IMR-90 (cell line): Measurements from ENCODE around the gene C15orf62. TPM values are rescaled to one million over a fixed set of nuclear protein-coding genes. Genes with fewer than 3 reads are reported as not detected.

Source experiments
- ATAC-seq: fragments of 200-7000 bp; cut with Tn5 transposase; 2 replicates; pipeline ENCODE4 v1.9.1; 2020; ENCODE audit warnings: low read depth, mild to moderate bottlenecking, moderate library complexity
- BruUV-seq: library from RNA; stranded (reverse); fragments of 400-500 nt; replicated peaks from 2 replicates; lab custom pipeline; 2021; lab: Mats Ljungman, UMichigan
- CTCF ChIA-PET: fragments of 300-600 bp; formaldehyde crosslinking; extraction: SDS; loops from one replicate; lab custom pipeline; 2021; ENCODE audit warnings: antibody characterized with exemption; lab: Yijun Ruan, JAX
- POLR2A ChIA-PET: fragments of 300-600 bp; sonication (Branson Sonifier 250); formaldehyde crosslinking; loops from one replicate; lab custom pipeline; 2022; ENCODE audit warnings: antibody characterized with exemption; ENCODE audit not compliant: unreplicated experiment; lab: Charles Lee
- DNase-seq: peaks from one replicate; pipeline ENCODE4 v3.0.0; 2013
- H2AFZ ChIP-seq: replicated peaks from 2 replicates; pipeline ENCODE3; 2013; ENCODE audit warnings: low read length, mild to moderate bottlenecking; ENCODE audit not compliant: poor library complexity
- H2AK5ac ChIP-seq: 2 replicates; pipeline ENCODE4 v1.6.1; 2013; ENCODE audit warnings: low read depth, low read length, inconsistent platforms
- H2AK9ac ChIP-seq: replicated peaks from 2 replicates; pipeline ENCODE3; 2013; ENCODE audit warnings: mild to moderate bottlenecking, low read depth, low read length, moderate library complexity; ENCODE audit not compliant: poor library complexity
- H2BK120ac ChIP-seq: 2 replicates; pipeline ENCODE4 v1.6.1; 2013; ENCODE audit warnings: low read depth, low read length, inconsistent platforms
- H2BK15ac ChIP-seq: 3 replicates; pipeline ENCODE4 v1.6.1; 2013; ENCODE audit warnings: low read depth, low read length, inconsistent platforms
- H2BK20ac ChIP-seq: 2 replicates; pipeline ENCODE4 v1.6.1; 2013; ENCODE audit warnings: low read depth, mild to moderate bottlenecking, inconsistent platforms, low read length, moderate library complexity
- H2BK5ac ChIP-seq: 2 replicates; pipeline ENCODE4 v1.6.1; 2013; ENCODE audit warnings: mild to moderate bottlenecking, low read depth, low read length, inconsistent platforms; ENCODE audit not compliant: poor library complexity, severe bottlenecking
- H3K14ac ChIP-seq: replicated peaks from 2 replicates; pipeline ENCODE4 v1.6.1; 2013; ENCODE audit warnings: low read depth, low read length, inconsistent platforms
- H3K18ac ChIP-seq: 2 replicates; pipeline ENCODE4 v1.6.1; 2013; ENCODE audit warnings: low read depth, low read length, control low read depth
- H3K23ac ChIP-seq: 2 replicates; pipeline ENCODE4 v1.6.1; 2013; ENCODE audit warnings: low read depth, low read length, inconsistent platforms
- H3K27ac ChIP-seq: 2 replicates; pipeline ENCODE4 v1.5.1; 2013; ENCODE audit warnings: mild to moderate bottlenecking, control low read depth, low read length; ENCODE audit not compliant: insufficient read depth
- H3K27me3 ChIP-seq: 2 replicates; pipeline ENCODE4 v1.6.1; 2013; ENCODE audit warnings: low read length; ENCODE audit not compliant: control insufficient read depth, insufficient read depth
- H3K36me3 ChIP-seq: 2 replicates; pipeline ENCODE4 v1.6.1; 2013; ENCODE audit warnings: low read length, mixed read lengths; ENCODE audit not compliant: control insufficient read depth, insufficient read depth
- H3K4ac ChIP-seq: 2 replicates; pipeline ENCODE4 v1.6.1; 2013; ENCODE audit warnings: low read depth, low read length, inconsistent platforms
- H3K4me1 ChIP-seq: 2 replicates; pipeline ENCODE4 v1.6.1; 2013; ENCODE audit warnings: low read length, mixed read lengths; ENCODE audit not compliant: control insufficient read depth, insufficient read depth
- H3K4me2 ChIP-seq: 2 replicates; pipeline ENCODE4 v1.6.1; 2013; ENCODE audit warnings: low read depth, mild to moderate bottlenecking, control low read depth, low read length, moderate library complexity
- H3K4me3 ChIP-seq: 2 replicates; pipeline ENCODE4 v1.5.1; 2013; ENCODE audit warnings: low read depth, mild to moderate bottlenecking, control low read depth, low read length, moderate library complexity; ENCODE audit not compliant: insufficient read depth
- H3K56ac ChIP-seq: 2 replicates; pipeline ENCODE4 v1.6.1; 2013; ENCODE audit warnings: low read length, inconsistent platforms; ENCODE audit not compliant: insufficient read depth; ENCODE audit errors: extremely low read depth
- H3K79me1 ChIP-seq, 2 experiments: 2 replicates each; pipeline ENCODE4 v1.6.1; 2013; ENCODE audit warnings: low read length in 2 of 2, inconsistent platforms in 1 of 2, low read depth in 1 of 2
- H3K9ac ChIP-seq: 2 replicates; pipeline ENCODE4 v1.6.1; 2013; ENCODE audit warnings: low read depth, low read length, control low read depth
- H3K9me1 ChIP-seq: 2 replicates; pipeline ENCODE4 v1.6.1; 2013; ENCODE audit warnings: low read length, inconsistent platforms; ENCODE audit not compliant: insufficient read depth
- H3K9me3 ChIP-seq: 2 replicates; pipeline ENCODE4 v1.6.1; 2013; ENCODE audit warnings: low read length; ENCODE audit not compliant: control insufficient read depth, insufficient read depth
- H4K20me1 ChIP-seq: 2 replicates; pipeline ENCODE4 v1.6.1; 2013; ENCODE audit warnings: low read length, inconsistent platforms; ENCODE audit not compliant: insufficient read depth
- H4K5ac ChIP-seq: 2 replicates; pipeline ENCODE4 v1.6.1; 2013; ENCODE audit warnings: mild to moderate bottlenecking, low read depth, low read length, control low read depth
- H4K8ac ChIP-seq, 2 experiments: 2 replicates each; pipeline ENCODE4 v1.6.1; 2013; ENCODE audit warnings: low read depth in 2 of 2, low read length in 2 of 2, control low read depth in 1 of 2, inconsistent platforms in 1 of 2
- H4K91ac ChIP-seq: 2 replicates; pipeline ENCODE4 v1.6.1; 2013; ENCODE audit warnings: low read depth, low read length, inconsistent platforms; ENCODE audit not compliant: insufficient read depth
- CEBPB ChIP-seq: IDR thresholded peaks from 2 replicates; pipeline ENCODE4 v1.6.1; 2012; ENCODE audit warnings: low read depth, low read length, improper control_type of control experiment
- CHD1 ChIP-seq: IDR thresholded peaks from 2 replicates; pipeline ENCODE4 v1.6.1; 2012; ENCODE audit warnings: low read depth, low read length, improper control_type of control experiment
- CTCF ChIP-seq: conservative IDR thresholded peaks from 2 replicates; pipeline ENCODE4 v1.5.1; 2012; ENCODE audit warnings: mild to moderate bottlenecking, low read depth, low read length, improper control_type of control experiment
- ELK1 ChIP-seq: fragments of 150-350 bp; IDR thresholded peaks from 2 replicates; pipeline ENCODE4 v1.6.1; 2016; ENCODE audit warnings: low read depth, mild to moderate bottlenecking, low read length, moderate library complexity, borderline replicate concordance
- FOS ChIP-seq: fragments of 150-350 bp; IDR thresholded peaks from 2 replicates; pipeline ENCODE4 v1.6.1; 2016; ENCODE audit warnings: low read depth, low read length
- MAFK ChIP-seq: IDR thresholded peaks from 2 replicates; pipeline ENCODE4 v1.6.1; 2012; ENCODE audit warnings: low read depth, low read length, improper control_type of control experiment
- MAZ ChIP-seq: IDR thresholded peaks from 2 replicates; pipeline ENCODE4 v1.6.1; 2012; ENCODE audit warnings: low read depth, mild to moderate bottlenecking, low read length, improper control_type of control experiment, moderate library complexity, borderline replicate concordance
- MXI1 ChIP-seq: IDR thresholded peaks from 2 replicates; pipeline ENCODE4 v1.6.1; 2012; ENCODE audit warnings: low read depth, mild to moderate bottlenecking, low read length, moderate library complexity, borderline replicate concordance
- NFE2L2 ChIP-seq: fragments of 150-350 bp; IDR thresholded peaks from 2 replicates; pipeline ENCODE4 v1.6.1; 2016; ENCODE audit warnings: low read depth, mild to moderate bottlenecking, low read length
- RAD21 ChIP-seq: IDR thresholded peaks from 2 replicates; pipeline ENCODE4 v1.6.1; 2012; ENCODE audit warnings: low read length, improper control_type of control experiment
- RCOR1 ChIP-seq: IDR thresholded peaks from 2 replicates; pipeline ENCODE4 v1.6.1; 2012; ENCODE audit warnings: mild to moderate bottlenecking, low read length, improper control_type of control experiment; ENCODE audit not compliant: insufficient replicate concordance
- WGBS, 2 experiments: methylation state at CpG; one replicate each; pipeline versions ENCODE4 v1.1.5 to v1.1.7; 2013; ENCODE audit warnings: missing lambda C conversion rate in 2 of 2; ENCODE audit not compliant: insufficient read length in 1 of 2; ENCODE audit errors: extremely low coverage in 2 of 2; 5-methylcytosine and 5-hydroxymethylcytosine counted together
- dilution Hi-C: fragments of 300-500 bp; cut with HindIII; formaldehyde crosslinking; loops from one replicate; pipeline ENCODE4 v1.14.3; 2018; ENCODE audit warnings: low sequenced_read_pairs; ENCODE audit not compliant: unreplicated experiment
- in situ Hi-C: fragments of 300-500 bp; cut with MboI; formaldehyde crosslinking; loops from 3 replicates; pipeline ENCODE4 v1.14.3; 2019; ENCODE audit warnings: low sequenced_read_pairs, inconsistent platforms, mixed read lengths
- intact Hi-C: fragments of 100-400 bp; cut with micrococcal nuclease; formaldehyde crosslinking; loops from 2 replicates; pipeline ENCODE4 v1.10.0; 2022
- polyA plus RNA-seq, 3 experiments: library from polyadenylated mRNA; depleted of rRNA; stranded (reverse); fragments of >200 nt; gene quantifications; 2 replicates each; pipeline ENCODE4 v1.2.3, GENCODE V29; 2012; ENCODE audit warnings: low replicate concordance in 1 of 3
- total RNA-seq: library from RNA; depleted of rRNA; stranded (reverse); fragments of >200 nt; gene quantifications from 2 replicates; pipeline ENCODE4 v1.2.3, GENCODE V29; 2012
- TF ChIP-seq, protein P1 (sequence below): fragments of 150-350 bp; IDR thresholded peaks from 2 replicates; pipeline ENCODE4 v1.6.1; 2017; ENCODE audit warnings: mild to moderate bottlenecking, antibody characterized with exemption, low read length, low read depth

C15orf62 gene
- total and polyA plus RNA-seq, 2 of the 4 experiments (the other 2 are of a cell fraction): not detected

DNA sequence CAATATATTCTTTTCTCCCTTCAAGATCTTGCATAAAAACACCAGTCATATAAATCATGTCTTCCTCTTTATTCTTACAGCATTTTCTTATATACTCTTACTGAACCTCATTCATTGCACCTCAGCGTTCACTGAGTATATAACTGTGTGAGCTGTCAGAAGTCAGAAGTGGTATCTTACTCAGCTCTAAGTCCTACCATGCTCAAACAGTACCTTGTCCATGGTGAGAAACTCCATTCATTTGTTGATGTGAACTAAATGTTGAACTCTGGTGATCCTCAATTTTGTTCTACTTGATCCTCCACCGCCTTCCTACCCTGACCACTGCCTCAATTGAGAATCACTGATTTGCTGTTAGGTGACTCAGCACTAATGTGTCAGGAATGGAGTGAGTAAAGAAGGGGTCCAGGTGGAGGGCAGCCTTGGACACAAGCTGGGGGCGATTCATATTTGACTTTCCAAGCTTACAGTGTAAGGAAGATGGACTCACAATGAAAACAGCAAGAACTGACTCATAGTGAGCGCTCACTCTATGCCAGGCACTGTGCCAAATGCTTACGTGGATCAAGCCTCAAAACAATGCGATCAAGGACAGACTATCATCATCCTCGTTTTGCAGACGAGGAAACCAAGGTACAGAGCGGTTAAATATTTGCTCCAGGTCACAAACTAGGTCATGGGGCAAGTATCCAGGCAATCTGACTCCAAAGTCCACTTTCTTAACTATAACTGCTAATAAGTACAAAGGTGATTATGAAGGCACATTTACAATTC, 23.6 kb downstream of the C15orf62 start:
- ChIA-PET CTCF (interaction anchor here (1.0 kb wide), 2 partner anchors 8 to 11 kb away, joined by 5 to 6 read pairs; no protein-coding TSS in a partner anchor), POLR2A (no interaction called here)
- Histone ChIP-seq H3K4me2 (peak overlapping the region; percentile 62; the same call in 1 of the 2 replicates), H3K27ac (peak overlapping the region; percentile 26; the same call in 1 of the 2 replicates), H3K27me3 (no peaks in the 10 kb centered on the region), H3K9me3 (no peaks in the 10 kb centered on the region), H3K18ac (peak overlapping the region; percentile 52; the same call in 1 of the 2 replicates), H3K36me3 (peaks cover 2% of the 10 kb centered on the region; the same call in 1 of the 2 replicates), H3K14ac (peak overlapping the region; percentile 16; the same call in 1 of the 2 replicates), H3K79me1 (peaks cover 28 to 59% of the 10 kb centered on the region in 2 experiments), H2BK120ac (0 out of 2 replicates have a peak overlapping the region, but pooled peaks have one; percentile 0), H3K4ac (peak overlapping the region; percentile 42), H3K4me3 (no peak overlapping the region), H4K91ac (no peak overlapping the region), H3K56ac (no peak overlapping the region), H4K5ac (peak overlapping the region; percentile 4; the same call in 1 of the 2 replicates), H3K23ac (no peak overlapping the region; the same call in 1 of the 2 replicates), H2AK5ac (peak overlapping the region; percentile 41; the same call in 1 of the 2 replicates), H3K9ac (no peak overlapping the region), H4K8ac (peak overlapping the region in 1 of 2 experiments; percentile 38; a peak in 1 of 4 replicates), H2AK9ac (peak overlapping the region; percentile 76), H4K20me1 (peaks cover 15% of the 10 kb centered on the region; the same call in 1 of the 2 replicates), H3K4me1 (peaks cover 5% of the 10 kb centered on the region), H2BK15ac (peak overlapping the region; percentile 12; the same call in 1 of the 3 replicates), H2AFZ (peak overlapping the region; percentile 70), H3K9me1 (peaks cover 11% of the 10 kb centered on the region; the same call in 1 of the 2 replicates), H2BK5ac (peak overlapping the region; percentile 85), H2BK20ac (peak overlapping the region; percentile 28; the same call in 1 of the 2 replicates)
- in situ Hi-C loops: no loop called here
- peak; percentile 91 for ATAC-seq
- peak; percentile 98 for DNase-seq
- BruUV-seq: no TSS peak
- intact Hi-C loops: no loop called here
- dilution Hi-C loops: no loop called here
- WGBS, 2 experiments: no CpG with 5 or more reads among the region's 9 CpGs
- TF ChIP-seq MXI1 (no peak), CHD1 (no peak), FOS (peak; percentile 90), RCOR1 (peak; percentile 74), MAFK (peak; percentile 80), NFE2L2 (peak; percentile 97), CEBPB (no peak), MAZ (0 out of 2 replicates have a peak, but pooled peaks have one; percentile 8), RAD21 (no peak), CTCF (no peak), ELK1 (no peak)
- TF ChIP-seq, protein P1, sequence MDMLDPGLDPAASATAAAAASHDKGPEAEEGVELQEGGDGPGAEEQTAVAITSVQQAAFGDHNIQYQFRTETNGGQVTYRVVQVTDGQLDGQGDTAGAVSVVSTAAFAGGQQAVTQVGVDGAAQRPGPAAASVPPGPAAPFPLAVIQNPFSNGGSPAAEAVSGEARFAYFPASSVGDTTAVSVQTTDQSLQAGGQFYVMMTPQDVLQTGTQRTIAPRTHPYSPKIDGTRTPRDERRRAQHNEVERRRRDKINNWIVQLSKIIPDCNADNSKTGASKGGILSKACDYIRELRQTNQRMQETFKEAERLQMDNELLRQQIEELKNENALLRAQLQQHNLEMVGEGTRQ: no peak
